GM12873 (cell line): ENCODE measurements around the gene CMTM4.
A peak's percentile ranks its signal among the peaks of the same experiment; 100 is the strongest.

ENCODE experiments used
- TF ChIP-seq, protein P1 (sequence below): IDR thresholded peaks from 2 replicates; pipeline ENCODE4 v1.5.1; 2012; ENCODE audit warnings: low read depth, mild to moderate bottlenecking, moderate library complexity, low read length, control low read depth; ENCODE audit not compliant: insufficient read depth; ENCODE audit errors: missing control alignments

Gene CMTM4

DNA sequence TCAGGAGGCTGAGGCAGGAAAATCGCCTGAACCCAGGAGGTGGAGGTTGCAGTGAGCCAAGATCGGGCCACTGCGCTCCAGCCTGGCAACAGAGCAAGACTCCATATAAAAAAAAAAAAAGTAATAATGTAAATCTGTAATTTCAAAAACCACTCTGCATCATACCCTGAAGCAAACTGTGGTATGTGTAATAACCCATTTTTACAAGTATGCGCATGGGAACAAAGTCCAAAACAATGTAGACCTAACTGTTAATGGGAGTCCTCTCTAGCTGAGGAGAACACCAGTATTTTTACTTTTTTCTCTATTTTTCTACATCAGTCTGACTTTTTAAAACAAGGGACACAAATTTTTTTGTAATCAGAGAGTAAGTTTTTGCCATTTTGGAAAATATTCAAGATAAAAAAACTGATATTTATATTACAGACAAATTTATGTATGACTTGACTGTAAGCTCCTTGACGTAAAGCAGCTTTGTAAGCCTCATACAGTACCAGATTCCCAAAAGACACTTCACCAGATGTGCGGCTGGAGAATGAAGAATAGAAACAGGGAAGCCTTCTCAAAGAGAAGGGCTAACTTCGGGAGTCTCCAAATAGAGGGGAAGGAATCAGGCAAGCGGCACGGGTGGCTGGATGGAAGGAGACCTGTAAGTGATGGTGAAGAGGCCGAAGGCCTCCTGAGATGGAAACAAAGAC lies 25.7 kb downstream of the CMTM4 start:
- TF ChIP-seq, protein P1, sequence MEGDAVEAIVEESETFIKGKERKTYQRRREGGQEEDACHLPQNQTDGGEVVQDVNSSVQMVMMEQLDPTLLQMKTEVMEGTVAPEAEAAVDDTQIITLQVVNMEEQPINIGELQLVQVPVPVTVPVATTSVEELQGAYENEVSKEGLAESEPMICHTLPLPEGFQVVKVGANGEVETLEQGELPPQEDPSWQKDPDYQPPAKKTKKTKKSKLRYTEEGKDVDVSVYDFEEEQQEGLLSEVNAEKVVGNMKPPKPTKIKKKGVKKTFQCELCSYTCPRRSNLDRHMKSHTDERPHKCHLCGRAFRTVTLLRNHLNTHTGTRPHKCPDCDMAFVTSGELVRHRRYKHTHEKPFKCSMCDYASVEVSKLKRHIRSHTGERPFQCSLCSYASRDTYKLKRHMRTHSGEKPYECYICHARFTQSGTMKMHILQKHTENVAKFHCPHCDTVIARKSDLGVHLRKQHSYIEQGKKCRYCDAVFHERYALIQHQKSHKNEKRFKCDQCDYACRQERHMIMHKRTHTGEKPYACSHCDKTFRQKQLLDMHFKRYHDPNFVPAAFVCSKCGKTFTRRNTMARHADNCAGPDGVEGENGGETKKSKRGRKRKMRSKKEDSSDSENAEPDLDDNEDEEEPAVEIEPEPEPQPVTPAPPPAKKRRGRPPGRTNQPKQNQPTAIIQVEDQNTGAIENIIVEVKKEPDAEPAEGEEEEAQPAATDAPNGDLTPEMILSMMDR: no peak

- TF ChIP-seq, protein P1: no peak
Measured at GRCh38 chr16:66668777-66669444, 27.6 kb downstream of the CMTM4 start.

DNA sequence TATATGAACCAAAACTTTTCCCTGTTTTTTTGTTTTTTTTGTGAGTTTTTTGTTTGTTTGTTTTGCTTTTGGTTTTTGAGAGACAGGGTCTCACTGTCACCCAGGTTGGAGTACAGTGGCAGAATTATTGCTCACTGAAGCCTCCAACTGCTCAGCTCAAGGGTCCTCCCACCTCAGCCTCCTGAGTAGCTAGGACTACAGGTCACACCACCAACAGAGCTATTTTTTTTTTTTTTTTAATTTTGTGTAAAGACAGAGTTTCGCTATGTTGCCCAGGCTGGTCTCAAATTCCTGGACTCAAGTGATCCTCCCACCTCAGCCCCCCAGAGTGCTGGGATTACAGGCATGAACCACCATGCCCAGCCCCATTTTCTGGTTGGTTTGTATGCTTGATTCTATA lies 28.6 kb downstream of the CMTM4 start:
- TF ChIP-seq, protein P1: no peak

- TF ChIP-seq, protein P1: peak; percentile 49
Measured at GRCh38 chr16:66662445-66663194, 33.9 kb downstream of the CMTM4 start.

DNA sequence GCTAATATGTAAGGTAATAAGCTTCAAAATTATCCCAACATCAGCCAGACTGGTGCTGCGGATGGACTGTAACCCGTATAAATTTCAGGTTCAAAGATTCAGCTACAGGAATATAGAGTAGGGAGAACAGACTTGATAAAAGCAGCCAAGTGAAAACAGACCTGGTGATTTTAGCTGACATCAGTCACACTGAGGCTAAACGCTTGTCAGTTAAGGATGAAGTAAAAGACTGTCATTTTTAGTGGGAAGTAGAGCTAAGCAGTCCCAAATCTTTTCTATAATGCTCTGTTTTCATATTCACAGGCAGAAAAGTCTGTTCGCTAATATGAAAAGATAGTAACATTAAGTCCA lies 35.4 kb downstream of the CMTM4 start:
- TF ChIP-seq, protein P1: no peak

DNA sequence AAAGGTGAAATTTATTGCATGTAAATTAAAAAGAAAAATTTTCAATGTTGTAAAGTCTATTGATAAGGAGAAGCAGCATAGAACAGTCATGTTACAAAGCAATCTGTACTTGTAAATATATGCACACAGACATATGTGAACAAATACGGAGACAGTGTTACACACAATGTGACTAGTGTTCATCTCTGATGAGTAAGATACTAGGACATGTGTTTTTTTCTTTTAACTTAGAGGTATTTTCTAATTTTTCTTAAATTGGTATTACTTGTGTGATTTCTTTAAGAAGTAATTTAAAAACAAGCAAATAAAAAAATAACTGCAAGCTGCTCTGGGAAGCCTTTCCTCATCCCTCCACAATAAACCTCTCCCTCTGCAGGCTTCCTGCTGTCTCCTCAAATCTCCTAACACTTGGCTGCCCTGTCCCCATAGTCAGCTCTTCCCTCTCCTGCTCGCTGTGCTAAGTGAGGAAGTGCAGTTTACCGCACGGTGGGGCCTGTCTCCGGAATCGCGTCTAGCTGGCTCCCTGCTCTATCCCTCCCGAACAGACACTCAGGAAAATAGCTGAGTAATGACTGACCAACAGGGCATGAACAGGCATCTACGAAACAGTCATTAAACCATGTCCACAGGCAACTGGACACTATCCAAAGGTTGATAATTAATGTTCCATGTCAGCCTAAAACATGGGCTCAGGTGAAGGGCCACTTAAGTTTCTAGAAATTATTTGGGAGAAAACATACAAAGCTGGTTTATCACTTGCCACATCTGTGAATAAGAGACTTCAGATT lies 35.9 kb downstream of the CMTM4 start:
- TF ChIP-seq, protein P1: no peak

- TF ChIP-seq, protein P1: no peak
Measured at GRCh38 chr16:66658860-66659190, 37.7 kb downstream of the CMTM4 start.
